ENCODE results near the gene BRD8.
"Not testable (repeated sequence)": the region's sequence is repeated elsewhere in the genome, so short reads cannot be mapped to it uniquely, and the experiment has no call there.

The BRD8 gene

DNA sequence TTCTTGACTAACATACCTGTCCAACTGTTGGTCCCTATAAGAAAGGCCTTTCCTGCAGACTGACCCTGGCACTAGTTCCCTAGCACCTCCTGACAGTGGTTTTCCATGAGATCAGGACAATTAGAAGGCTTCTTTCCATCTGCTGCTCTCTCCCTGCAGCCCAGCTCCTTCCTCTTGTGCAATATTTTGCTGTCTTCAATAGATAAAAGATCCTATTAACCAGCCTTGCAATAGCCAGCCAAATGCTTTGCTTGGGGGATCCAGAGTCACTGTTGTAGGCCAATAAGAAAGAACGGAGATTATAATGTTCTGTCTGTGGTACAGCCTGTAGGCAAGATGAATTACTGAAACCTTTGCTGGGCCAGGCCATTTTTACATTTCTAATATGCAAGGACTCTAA lies 20.8 kb downstream of the BRD8 start:
- DNase-seq (ENCODE audit: low read depth) = no peak

DNA sequence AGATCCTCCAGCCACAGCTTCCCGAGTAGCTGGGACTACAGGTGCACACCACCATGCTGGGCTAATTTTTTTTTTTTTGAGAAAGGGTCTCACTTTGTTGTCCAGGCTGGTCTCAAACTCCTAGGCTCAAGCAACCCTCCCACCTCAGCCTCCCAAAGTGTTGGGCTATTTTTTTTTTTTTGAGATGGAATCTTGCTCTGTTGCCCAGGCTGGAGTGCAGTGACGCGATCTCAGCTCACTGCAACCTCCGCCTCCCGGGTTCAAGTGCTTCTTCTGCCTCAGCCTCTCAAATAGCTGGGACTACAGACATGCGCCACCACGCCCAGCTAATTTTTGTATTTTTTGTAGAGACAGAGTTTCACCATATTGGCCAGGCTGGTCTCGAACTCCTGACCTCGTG lies 22.5 kb downstream of the BRD8 start:
- DNase-seq (ENCODE audit: low read depth) = not testable (repeated sequence)

DNA sequence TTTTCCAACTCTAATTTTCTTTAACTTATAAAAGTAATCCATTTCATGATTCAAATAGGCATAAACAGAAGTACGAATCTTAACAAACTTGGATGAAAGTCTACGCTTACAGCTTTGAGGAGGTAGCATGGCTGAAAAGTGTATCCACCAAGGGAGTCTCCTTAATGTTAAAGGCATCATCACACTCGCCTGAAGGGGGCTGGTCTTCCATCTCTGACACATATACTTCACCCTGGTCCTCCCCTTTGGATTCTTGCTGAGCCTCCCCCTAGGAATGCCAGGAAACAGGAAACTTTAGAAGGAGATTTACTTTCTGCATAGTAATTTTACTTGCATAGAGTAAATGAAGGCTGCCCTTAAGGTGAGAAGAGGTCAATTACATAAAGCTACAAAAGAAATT lies 28.9 kb downstream of the BRD8 start:
- DNase-seq (ENCODE audit: low read depth) = no peak

DNA sequence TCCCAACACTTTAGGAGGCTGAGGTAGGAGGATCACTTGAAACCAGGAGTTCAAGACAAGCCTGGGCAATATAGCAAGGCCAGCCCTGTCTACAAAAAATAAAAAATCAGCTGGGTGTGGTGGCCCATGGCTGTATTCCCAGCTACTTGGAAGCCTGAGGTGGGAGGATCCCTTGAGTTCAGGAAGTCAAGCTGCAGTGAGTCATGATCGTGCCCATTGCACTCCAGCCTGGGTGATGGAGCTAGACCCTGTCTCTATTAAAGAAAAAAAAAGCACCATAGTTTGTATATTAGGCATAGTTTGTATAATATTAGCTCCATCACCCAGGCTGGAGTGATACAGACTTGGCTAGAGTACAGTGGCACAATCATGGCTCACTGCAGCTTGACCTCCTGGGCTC lies 29.6 kb downstream of the BRD8 start:
- no peak for DNase-seq (ENCODE audit: low read depth)

DNA sequence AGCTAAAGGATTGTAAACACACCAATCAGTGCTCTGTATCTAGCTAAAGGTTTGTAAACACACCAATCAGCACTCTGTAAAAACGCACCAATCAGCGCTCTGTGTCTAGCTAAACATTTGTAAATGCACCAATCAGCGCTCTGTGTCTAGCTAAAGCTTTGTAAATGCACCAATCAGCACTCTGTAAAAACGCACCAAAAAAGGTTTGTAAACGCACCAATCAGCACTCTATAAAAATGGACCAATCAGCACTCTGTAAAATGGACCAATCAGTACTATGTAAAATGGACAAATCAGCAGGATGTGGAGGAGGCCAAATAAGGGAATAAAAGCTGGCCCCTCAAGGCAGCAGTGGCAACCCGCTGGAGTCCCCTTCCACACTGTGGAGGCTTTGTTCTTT lies 34.9 kb downstream of the BRD8 start:
- not testable (repeated sequence) for DNase-seq (ENCODE audit: low read depth)

DNA sequence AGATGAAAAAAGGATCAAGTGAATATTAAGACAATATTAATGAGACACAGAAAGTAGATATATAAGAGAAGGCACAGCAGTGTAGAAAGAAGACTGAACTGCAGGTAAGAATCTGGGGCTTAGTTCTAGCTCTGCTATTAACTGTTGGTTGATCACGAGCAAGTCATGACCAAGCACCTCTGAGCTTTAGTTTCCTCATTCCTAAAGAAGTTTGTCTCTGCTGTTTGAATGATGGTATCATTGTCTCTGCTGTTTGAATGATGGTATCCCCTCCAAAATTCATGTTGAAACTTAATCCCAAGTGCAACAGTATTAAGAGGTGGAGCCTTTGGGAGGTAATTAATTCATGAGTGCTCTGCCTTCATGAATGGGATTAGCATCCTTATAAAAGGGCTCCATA lies 36.7 kb downstream of the BRD8 start:
- DNase-seq (ENCODE audit: low read depth) = no peak

DNA sequence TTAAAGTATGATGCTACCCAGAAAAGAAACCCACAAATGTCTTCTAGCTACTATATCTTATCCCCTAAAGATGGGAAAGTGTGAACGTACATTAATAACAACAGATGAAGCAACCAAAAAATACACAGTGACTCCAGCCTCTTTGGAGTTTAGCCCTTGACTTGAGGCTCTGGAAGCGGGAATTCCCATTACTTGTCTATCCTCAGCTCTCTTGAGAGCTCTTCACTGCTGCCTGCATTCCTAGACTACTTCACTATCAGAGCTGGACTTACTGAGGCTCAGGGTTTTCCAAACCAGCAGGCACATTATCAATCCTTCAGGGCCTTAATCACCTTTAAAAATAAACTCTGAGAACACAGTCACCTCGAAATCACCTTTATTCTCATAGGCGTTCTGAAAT lies 38.2 kb downstream of the BRD8 start:
- DNase-seq (ENCODE audit: low read depth) = no peak

DNA sequence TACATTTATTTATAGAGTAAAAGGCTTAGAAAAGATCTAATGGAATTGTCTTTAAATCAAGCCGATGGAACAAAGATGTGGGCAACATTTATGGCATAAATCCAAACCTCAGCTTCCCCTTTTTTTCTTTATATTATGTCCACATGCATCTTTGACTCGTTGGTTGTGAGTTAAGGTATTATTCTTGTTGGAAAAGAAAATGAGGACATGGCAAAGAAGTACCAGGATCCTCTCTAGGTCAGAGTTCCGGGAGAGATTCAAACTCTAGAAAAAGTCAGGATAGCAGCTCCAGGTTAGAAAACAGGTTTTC lies 38.7 kb downstream of the BRD8 start:
- DNase-seq (ENCODE audit: low read depth) = no peak

DNA sequence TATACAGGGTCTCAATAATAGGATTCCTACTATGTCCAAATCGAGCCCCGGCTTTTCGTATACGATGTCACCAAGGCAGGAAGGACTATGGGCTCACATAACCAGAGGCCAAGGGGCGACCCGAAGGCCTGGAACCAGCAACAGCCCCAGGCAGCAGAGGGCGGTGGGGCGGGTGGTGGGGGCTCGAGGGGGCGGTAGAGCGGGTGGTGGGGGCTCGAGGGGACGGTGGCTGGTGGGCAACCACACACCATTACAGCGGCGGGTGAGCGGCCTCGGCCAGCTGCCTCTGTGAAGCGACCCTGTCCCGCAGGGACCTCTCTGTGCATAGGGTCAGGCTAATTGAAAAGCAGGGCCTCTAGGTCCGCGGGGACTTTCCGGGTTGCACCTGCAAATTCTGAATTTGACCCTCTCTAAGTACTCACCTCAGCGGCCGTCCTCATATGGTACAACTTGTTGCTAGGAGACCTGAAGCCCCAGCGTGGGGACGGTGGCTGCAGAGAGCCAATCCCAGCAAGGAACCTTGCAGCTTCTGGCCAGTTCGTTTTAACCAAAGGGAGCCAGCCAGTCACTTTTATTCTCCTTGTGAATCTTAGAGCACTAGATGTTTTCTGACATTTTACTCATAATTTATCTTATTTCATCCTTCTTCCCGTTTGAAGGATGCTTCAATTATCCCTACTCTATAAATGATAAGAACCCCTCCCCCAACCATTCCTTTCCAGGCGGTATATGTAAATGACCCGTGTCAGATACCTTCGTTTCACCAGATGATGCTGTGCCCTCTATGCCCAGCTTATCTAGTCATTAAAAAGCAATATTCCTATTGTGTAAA lies 39.3 kb downstream of the BRD8 start, which contains the start of gene NME5:
NME5 (minus strand) TSS at position 480 of the 832 bp plus-strand sequence. CDS start 648 bp downstream, outside the sequence.
- DNase-seq (ENCODE audit: low read depth) = no peak

DNA sequence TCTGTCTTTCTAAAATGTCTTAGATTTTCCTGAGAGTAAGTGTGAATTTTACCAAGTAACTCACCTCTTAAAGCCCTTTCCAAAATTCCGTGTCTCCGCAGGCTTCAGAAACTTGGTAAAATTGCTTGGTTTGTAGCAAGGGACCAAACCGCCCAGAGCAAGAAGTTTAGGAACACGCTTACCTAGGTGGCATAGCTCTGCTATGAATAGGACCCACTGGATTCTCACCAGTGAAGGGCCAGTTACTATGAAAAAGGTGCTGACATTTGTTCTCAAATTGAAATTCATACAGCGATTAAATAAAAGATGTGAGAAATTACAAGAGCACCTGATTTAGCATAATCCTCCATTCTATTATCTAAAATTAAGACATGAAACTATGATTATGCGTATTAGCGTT lies 45.9 kb downstream of the BRD8 start:
- DNase-seq (ENCODE audit: low read depth) = no peak

DNA sequence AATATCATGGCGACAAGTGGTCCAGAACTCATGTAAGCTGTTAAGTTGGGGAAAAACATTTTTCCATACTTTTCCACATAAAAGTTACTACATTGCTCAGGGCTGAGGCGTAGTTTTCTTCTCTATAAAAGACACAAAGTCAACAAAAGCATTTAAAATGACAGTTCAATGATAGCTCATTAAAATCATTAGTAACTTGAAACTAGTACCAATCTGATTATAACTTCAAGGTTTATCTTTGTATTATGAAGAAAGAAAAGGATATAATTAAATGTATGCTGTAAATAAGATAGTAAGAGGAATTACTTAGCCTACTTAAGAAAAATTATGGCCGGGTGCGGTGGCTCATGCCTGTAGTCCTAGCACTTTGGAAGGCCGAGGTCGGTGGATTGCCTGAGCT lies 49.1 kb downstream of the BRD8 start:
- no peak for DNase-seq (ENCODE audit: low read depth)

DNA sequence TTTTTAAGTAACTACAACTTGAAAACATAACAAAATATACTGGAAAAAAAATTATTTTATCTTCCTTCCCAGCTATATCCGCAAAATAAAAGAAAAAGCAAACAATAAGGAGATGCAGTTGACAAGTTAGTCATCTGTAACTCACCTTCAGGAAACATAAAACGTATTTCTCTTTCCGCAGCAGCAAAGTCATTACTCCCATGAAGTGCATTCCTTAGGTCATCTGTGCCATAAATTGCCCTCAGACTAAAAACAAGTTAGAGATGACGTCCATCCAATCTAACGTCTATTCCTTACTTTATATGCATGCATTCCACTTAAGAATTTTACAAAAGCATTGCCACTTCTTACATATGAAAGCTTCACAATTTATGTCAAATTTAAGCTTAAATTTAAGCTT lies 50.1 kb downstream of the BRD8 start:
- DNase-seq (ENCODE audit: low read depth) = no peak

DNA sequence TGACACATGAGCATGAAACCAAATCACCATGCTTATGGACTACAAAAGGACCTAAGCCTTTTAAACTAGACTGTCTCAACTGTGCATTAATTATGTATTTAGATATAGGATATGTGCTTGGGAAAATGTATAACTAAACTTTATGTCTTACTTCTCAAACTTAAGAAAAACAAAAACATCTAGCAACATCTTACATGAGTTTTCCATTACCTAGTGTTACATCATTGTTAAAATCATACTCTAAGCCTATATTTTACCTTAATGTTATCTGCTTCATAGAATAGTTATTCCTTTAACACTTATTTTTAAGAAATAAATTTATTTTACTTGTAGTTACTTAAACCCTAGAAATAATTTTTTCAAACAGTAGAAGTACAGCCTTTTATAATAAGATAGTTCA lies 63.2 kb downstream of the BRD8 start:
- DNase-seq (ENCODE audit: low read depth) = no peak

DNA sequence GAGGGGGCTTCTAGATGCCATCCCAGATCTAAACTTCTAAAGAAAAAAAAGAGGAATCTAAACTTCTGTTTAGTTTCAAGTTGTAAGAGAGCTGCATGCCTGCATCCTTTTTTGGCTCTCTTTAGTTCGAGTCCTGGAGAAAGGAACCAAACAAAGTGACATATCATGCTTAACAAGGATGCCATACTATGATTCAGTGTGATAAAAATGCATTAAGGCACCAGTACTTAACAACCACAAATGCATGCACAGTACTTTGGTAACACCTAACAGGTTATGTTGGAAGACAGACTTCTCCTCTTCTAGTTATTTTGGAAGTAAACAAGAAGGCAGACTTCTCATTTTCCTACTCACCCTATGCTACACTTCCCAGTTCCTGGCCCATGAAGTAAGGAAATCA lies 66.5 kb downstream of the BRD8 start:
- DNase-seq (ENCODE audit: low read depth) = no peak

DNA sequence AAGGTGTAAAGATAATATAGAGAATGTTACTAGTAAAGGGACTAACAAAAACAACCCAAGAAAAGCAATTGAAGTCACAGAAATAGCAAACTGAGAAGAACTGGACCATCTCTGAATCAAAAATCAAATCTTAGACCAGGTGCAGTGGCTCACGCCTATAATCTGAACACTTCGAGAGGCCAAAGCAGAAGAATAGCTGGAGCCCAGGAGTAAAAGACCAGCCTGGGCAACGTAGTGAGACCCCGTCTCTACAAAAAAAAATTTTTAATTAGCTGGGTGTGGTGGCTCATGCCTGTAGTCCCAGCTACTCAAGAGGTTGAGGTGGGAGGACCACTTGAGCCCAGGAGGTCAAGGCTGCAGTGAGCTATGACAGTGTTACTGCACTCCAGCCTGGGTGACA lies 67.2 kb downstream of the BRD8 start:
- DNase-seq (ENCODE audit: low read depth) = no peak

DNA sequence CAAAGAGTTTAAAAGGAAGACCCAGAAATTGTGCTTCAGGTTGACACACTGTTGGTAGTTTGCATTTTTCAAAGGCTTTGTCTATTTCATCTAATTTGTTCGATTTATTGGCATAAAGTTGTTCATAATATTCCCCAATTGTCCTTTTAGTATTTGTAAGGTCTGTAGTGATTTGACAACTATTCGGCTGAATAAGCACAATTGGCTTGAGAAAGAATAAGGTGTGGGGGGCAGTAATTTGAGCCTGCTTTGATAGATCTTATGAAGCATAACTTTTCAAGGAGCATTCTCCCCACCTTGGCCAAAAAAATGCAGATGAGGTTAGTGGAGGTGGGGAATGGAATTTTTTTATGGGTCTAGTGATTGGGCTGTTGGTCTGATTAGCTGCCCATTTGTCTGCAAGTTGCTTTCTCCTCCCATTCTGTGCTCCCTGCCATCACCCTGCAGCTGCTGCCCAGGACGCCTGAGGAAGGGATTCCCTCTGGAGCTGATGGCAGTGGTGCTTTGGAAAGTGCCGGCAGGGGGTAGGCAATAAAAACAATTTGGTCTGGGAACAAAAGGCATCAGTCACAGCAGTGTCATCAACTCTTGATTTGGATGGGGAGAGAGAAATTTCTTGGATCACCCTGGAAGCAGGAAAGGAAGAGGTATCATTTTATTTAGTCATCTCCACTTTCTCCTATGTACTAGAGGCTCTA lies 68.0 kb downstream of the BRD8 start:
- DNase-seq (ENCODE audit: low read depth) = no peak

DNA sequence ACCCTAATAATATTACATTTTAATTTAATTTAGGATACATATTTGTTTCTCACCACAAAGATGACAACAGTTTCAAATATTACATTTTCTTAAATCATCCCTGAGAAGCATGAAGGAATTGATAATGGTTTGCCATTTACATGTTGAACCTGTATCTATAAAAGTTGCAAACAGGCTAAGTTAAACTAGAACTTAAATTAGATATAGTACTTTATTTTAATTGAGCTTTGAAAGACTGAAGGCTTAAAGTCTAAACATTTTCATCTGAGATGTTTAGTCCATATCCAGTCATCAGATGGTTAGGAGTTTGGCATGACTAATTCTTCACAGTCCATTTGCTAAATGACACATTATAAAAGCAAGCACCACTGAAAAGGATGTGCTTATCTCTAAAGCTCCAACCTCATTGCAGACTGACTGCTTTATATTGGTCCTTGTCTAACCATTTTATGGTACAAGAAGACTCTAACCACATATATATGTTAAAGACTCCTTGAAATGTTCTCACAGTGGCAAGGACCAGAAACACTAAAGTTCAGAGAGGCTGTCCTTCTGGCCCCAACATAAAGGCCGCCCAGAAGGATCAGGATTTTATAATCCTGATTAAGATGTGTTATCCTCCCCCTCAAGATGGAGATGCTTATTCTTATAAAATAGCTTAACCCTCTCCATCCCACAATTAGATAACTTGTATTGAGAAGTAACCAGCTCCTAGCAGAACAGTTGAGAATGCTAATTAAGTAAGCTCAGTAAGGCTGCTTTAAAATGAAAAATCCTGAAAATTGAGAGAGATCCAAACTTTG lies 68.8 kb downstream of the BRD8 start:
- no peak for DNase-seq (ENCODE audit: low read depth)

DNA sequence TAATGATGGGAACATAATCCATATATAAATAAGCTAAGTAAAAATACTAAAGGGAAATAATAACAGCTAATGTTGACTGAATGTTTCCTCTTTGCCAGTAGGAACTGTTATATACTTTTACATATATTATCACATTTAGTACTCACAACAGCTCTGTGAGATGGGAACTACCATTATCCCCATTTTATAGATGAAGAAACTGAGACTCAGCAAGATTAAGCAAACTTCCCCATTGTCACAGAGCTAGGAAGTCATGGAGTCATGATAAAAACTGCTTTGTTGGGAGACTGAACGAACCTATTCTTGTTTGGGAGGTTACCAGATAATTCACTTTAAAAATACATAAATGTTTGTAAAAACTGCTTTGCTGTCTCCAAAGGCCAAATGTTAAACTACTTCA lies 71.2 kb downstream of the BRD8 start:
- DNase-seq (ENCODE audit: low read depth) = no peak

DNA sequence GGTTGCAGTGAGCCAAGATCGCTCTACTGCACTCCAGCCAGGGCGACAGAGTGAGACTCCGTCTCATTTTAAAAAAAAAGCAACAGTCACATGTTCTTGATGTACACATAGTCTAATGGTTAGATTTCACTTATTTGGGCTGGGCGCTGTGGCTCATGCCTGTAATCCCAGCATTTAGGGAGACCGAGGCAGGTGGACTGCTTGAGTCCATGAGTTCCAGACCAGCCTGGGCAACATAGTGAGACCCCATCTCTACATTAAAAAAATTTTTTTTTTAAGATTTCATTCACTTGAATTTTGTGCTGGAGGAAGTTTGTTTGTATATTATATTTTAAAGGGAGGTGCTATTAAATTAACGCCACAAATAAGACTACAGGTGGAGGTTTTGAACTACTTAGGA lies 72.7 kb downstream of the BRD8 start:
- DNase-seq (ENCODE audit: low read depth) = no peak

DNA sequence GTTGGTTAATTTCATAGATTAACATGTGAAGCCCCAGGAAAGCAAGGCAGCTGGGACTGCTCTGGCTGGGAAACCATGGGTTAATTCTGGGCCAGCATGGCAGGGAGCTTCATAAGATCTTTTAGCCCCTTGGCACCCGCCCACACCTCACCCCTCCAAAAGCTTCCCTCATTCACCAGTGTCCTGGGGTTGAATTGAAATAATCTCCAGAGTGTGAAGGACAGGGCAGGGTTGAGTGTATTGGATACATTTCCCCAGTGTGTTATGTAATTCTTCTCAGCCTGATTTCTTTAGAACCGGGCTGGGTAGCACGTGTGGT lies 75.2 kb downstream of the BRD8 start:
- no peak for DNase-seq (ENCODE audit: low read depth)

DNA sequence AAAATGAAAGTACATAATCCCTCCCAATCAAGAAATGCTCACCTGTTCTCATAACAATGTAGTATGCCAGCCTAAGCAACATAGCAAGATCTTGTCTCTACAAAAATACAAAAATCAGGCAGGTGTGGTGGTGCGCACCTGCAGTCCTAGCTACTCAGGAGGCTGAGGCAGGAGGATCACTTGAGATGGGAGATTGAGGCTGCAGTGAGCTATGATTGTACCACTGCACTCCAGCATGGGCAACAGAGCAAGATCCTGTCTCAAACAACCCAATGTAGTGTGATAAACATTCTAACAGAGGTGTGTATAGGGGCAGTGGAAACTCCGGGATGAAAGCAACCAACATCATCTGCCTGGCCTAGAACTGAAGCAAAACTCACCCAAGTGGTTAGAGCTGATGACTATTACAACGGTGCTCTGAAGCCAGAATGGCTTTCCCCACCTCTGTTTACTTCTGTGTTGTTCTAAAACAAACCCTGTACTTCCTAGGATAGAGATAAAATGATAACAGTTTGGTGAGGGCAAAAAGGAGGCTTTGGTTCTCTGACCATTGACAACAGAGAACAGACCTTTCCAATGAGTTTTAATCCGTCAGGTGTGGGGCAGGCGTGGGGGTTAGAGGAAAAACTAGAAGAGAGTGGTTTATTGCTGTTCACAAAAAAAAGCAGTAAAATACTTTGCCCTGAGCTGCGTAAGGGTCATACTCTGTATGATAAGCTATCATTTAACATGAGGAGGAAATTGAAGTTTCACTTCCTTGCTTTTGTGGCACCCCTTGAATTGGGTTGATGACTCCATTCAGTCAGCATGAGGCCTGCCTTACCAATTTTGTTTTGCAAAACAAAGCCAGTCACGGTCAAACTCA lies 75.7 kb downstream of the BRD8 start:
- DNase-seq (ENCODE audit: low read depth) = no peak

All from stimulated activated CD4-positive, alpha-beta T cell treated with anti-CD3 and anti-CD28 coated beads, Interleukin-2, amount 100 ng/mL, for 4 hours (primary cell).